GM12878 (cell line): ENCODE data around the gene AGK.

Experiments used
- EGR1 ChIP-seq, 2 experiments: IDR thresholded peaks; 1 replicate in 1 of 2; 2 replicates in 1 of 2; pipeline ENCODE4 v1.6.1; 2011 to 2012; ENCODE audit warnings: low read depth in 2 of 2, low read length in 2 of 2, borderline replicate concordance in 1 of 2, mild to moderate bottlenecking in 1 of 2, moderate library complexity in 1 of 2
- POLR2AphosphoS5 ChIP-seq: IDR thresholded peaks from 2 replicates; pipeline ENCODE4 v1.6.1; 2011; ENCODE audit warnings: mild to moderate bottlenecking, low read length, inconsistent platforms
- RFX5 ChIP-seq: IDR thresholded peaks from 2 replicates; pipeline ENCODE4 v1.6.1; 2011; ENCODE audit warnings: low read depth, low read length, improper control_type of control experiment
- TAF1 ChIP-seq: IDR thresholded peaks from 2 replicates; pipeline ENCODE4 v1.6.1; 2011; ENCODE audit warnings: mild to moderate bottlenecking, low read depth, low read length, borderline replicate concordance
- TCF3 ChIP-seq: IDR thresholded peaks from 2 replicates; pipeline ENCODE4 v1.6.1; 2012; ENCODE audit warnings: low read depth, mild to moderate bottlenecking, low read length, borderline replicate concordance; ENCODE audit not compliant: insufficient read depth
- ZNF217 ChIP-seq: fragments of 450-650 bp; IDR thresholded peaks from 2 replicates; pipeline ENCODE4 v1.6.1; 2017; ENCODE audit warnings: antibody characterized with exemption, mild to moderate bottlenecking
- TF ChIP-seq, protein P1 (sequence below): IDR thresholded peaks from 2 replicates; pipeline ENCODE4 v1.6.1; 2011; ENCODE audit warnings: borderline replicate concordance, low read depth, mild to moderate bottlenecking, moderate library complexity, mixed read lengths, low read length; ENCODE audit not compliant: insufficient read depth; ENCODE audit errors: extremely low read length
- TF ChIP-seq, protein P2 (sequence below), 3 experiments: IDR thresholded peaks in 2 of 3; conservative IDR thresholded peaks in 1 of 3; 2 replicates each; pipeline ENCODE4 v1.5.1; 2011; ENCODE audit warnings: low read depth in 3 of 3, low read length in 3 of 3, mild to moderate bottlenecking in 3 of 3, control low read depth in 2 of 3, moderate library complexity in 2 of 3, inconsistent platforms in 1 of 3, mixed read lengths in 1 of 3; ENCODE audit not compliant: control insufficient read depth in 2 of 3, insufficient read depth in 1 of 3; ENCODE audit errors: extremely low read depth in 1 of 3

DNA sequence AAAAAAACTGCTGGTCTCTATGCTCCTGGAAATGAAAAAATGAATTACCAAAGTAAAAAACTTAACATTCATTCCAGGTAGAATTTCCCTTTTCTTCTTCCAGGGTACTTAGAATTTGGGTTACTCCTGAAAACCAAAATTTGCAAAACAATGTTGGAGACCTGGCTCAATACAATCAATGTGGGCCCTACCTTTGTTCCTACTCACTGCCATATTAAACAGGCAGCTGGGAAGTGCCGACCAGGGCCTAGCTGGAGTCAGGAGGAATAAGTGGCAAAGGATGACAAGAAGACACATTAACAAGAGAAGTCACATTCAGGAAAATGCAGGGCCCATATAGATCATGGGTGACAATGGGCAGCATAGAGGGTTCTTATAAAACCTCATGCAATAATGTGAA, 6.4 kb upstream of the AGK start:
- TF ChIP-seq, protein P1, sequence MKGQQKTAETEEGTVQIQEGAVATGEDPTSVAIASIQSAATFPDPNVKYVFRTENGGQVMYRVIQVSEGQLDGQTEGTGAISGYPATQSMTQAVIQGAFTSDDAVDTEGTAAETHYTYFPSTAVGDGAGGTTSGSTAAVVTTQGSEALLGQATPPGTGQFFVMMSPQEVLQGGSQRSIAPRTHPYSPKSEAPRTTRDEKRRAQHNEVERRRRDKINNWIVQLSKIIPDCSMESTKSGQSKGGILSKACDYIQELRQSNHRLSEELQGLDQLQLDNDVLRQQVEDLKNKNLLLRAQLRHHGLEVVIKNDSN: no peak
- no peak for TF ChIP-seq RFX5
- TF ChIP-seq POLR2AphosphoS5: no peak
- TF ChIP-seq EGR1 (IDR thresholded peaks at IDR 0.05; ENCODE audit: borderline replicate concordance in 1 of 2, low read depth in 2 of 2, low read length in 2 of 2): no peak
- TF ChIP-seq TCF3: no peak
- TF ChIP-seq TAF1: no peak
- TF ChIP-seq, protein P2, sequence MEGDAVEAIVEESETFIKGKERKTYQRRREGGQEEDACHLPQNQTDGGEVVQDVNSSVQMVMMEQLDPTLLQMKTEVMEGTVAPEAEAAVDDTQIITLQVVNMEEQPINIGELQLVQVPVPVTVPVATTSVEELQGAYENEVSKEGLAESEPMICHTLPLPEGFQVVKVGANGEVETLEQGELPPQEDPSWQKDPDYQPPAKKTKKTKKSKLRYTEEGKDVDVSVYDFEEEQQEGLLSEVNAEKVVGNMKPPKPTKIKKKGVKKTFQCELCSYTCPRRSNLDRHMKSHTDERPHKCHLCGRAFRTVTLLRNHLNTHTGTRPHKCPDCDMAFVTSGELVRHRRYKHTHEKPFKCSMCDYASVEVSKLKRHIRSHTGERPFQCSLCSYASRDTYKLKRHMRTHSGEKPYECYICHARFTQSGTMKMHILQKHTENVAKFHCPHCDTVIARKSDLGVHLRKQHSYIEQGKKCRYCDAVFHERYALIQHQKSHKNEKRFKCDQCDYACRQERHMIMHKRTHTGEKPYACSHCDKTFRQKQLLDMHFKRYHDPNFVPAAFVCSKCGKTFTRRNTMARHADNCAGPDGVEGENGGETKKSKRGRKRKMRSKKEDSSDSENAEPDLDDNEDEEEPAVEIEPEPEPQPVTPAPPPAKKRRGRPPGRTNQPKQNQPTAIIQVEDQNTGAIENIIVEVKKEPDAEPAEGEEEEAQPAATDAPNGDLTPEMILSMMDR (IDR thresholded peaks at IDR 0.05 in 2 of 3, conservative IDR thresholded peaks at IDR 0.05 in 1 of 3; ENCODE audit: control insufficient read depth in 2 of 3, extremely low read depth in 1 of 3, insufficient read depth in 1 of 3, low read depth in 3 of 3, low read length in 3 of 3): no peak
- TF ChIP-seq ZNF217: no peak
